WTC11 (cell line): ENCODE results near the gene CCDC80. TPM values are rescaled to one million over a fixed set of nuclear protein-coding genes. Genes with fewer than 3 reads are reported as not detected.

ENCODE experiments used
- ATAC-seq: fragments of 200-7000 bp; cut with Tn5 transposase; 2 replicates; pipeline ENCODE4 v1.10.0; 2021; ENCODE audit warnings: mild to moderate bottlenecking, moderate library complexity
- CTCF ChIA-PET: fragments of 300-600 bp; sonication (Branson Sonifier 250); formaldehyde crosslinking; loops from one replicate; lab custom pipeline; 2021; ENCODE audit warnings: antibody characterized with exemption; lab: Charles Lee
- POLR2A ChIA-PET: fragments of 350-600 bp; sonication (Branson Sonifier 250); formaldehyde crosslinking; loops from one replicate; lab custom pipeline; 2021; ENCODE audit warnings: antibody characterized with exemption; lab: Charles Lee
- DNase-seq: peaks from one replicate; pipeline ENCODE4 v3.0.0; 2021; ENCODE audit warnings: low spot score
- H3K27ac Mint-ChIP-seq: 2 replicates; pipeline ENCODE4 v1.8.0; 2021; ENCODE audit warnings: mixed read lengths
- H3K27me3 Mint-ChIP-seq: 2 replicates; pipeline ENCODE4 v1.8.0; 2021; ENCODE audit warnings: low read depth, mild to moderate bottlenecking, moderate library complexity, mixed read lengths
- H3K36me3 Mint-ChIP-seq: 2 replicates; pipeline ENCODE4 v1.8.0; 2021; ENCODE audit warnings: mixed read lengths
- H3K4me1 Mint-ChIP-seq: 2 replicates; pipeline ENCODE4 v1.8.0; 2022; ENCODE audit warnings: mixed read lengths
- H3K4me3 Mint-ChIP-seq: 2 replicates; pipeline ENCODE4 v1.8.0; 2021; ENCODE audit warnings: mild to moderate bottlenecking, moderate library complexity, mixed read lengths
- H3K9me3 Mint-ChIP-seq: 2 replicates; pipeline ENCODE4 v1.8.0; 2021; ENCODE audit warnings: mixed read lengths
- CBFB ChIP-seq: sonication (generic); formaldehyde crosslinking; IDR thresholded peaks from 2 replicates; pipeline ENCODE4 v1.8.1; 2022; ENCODE audit warnings: mild to moderate bottlenecking, low read depth, missing genetic modification reagents
- CREB1 ChIP-seq: sonication (generic); formaldehyde crosslinking; IDR thresholded peaks from 2 replicates; pipeline ENCODE4 v1.8.0; 2023; ENCODE audit warnings: mild to moderate bottlenecking, missing genetic modification reagents
- CREM ChIP-seq: sonication (generic); formaldehyde crosslinking; IDR thresholded peaks from 2 replicates; pipeline ENCODE4 v1.8.1; 2022; ENCODE audit warnings: mild to moderate bottlenecking, missing genetic modification reagents, moderate library complexity
- E2F1 ChIP-seq: sonication (generic); formaldehyde crosslinking; IDR thresholded peaks from 2 replicates; pipeline ENCODE4 v1.8.0; 2022; ENCODE audit warnings: mild to moderate bottlenecking, missing genetic modification reagents
- GABPB1 ChIP-seq: sonication (generic); formaldehyde crosslinking; IDR thresholded peaks from 2 replicates; pipeline ENCODE4 v1.8.1; 2023; ENCODE audit warnings: mild to moderate bottlenecking, missing genetic modification reagents
- HMGA2 ChIP-seq: fragments of 250-450 bp; sonication (Bioruptor Pico); IDR thresholded peaks from 2 replicates; pipeline ENCODE4 v1.4.0; 2021; ENCODE audit warnings: mild to moderate bottlenecking, moderate library complexity
- HMGXB4 ChIP-seq: sonication (generic); formaldehyde crosslinking; IDR thresholded peaks from 2 replicates; pipeline ENCODE4 v1.8.1; 2023; ENCODE audit warnings: mild to moderate bottlenecking, moderate library complexity, missing genetic modification reagents
- IRF2 ChIP-seq: sonication (generic); formaldehyde crosslinking; IDR thresholded peaks from 2 replicates; pipeline ENCODE4 v1.8.0; 2022; ENCODE audit warnings: low read depth, missing genetic modification reagents, borderline replicate concordance
- MYBL2 ChIP-seq: sonication (generic); formaldehyde crosslinking; IDR thresholded peaks from 2 replicates; pipeline ENCODE4 v1.8.1; 2023; ENCODE audit warnings: mild to moderate bottlenecking, moderate library complexity, missing genetic modification reagents
- NFATC4 ChIP-seq: fragments of 250-450 bp; sonication (Bioruptor Pico); IDR thresholded peaks from 2 replicates; pipeline ENCODE4 v1.9.0; 2021; ENCODE audit warnings: mild to moderate bottlenecking
- NR1H2 ChIP-seq: sonication (generic); formaldehyde crosslinking; IDR thresholded peaks from 2 replicates; pipeline ENCODE4 v1.9.0; 2021; ENCODE audit warnings: mild to moderate bottlenecking, moderate library complexity, missing genetic modification reagents
- NR3C1 ChIP-seq: sonication (generic); formaldehyde crosslinking; conservative IDR thresholded peaks from 2 replicates; pipeline ENCODE4 v1.8.1; 2023; ENCODE audit warnings: low read depth, mild to moderate bottlenecking, missing genetic modification reagents
- PRRX2 ChIP-seq: fragments of 250-450 bp; sonication (Bioruptor Pico); IDR thresholded peaks from 2 replicates; pipeline ENCODE4 v1.8.0; 2021; ENCODE audit warnings: mild to moderate bottlenecking
- TEAD1 ChIP-seq: sonication (generic); formaldehyde crosslinking; IDR thresholded peaks from 2 replicates; pipeline ENCODE4 v1.8.0; 2022; ENCODE audit warnings: mild to moderate bottlenecking, missing genetic modification reagents
- TP53 ChIP-seq: sonication (generic); formaldehyde crosslinking; IDR thresholded peaks from 2 replicates; pipeline ENCODE4 v1.8.1; 2023; ENCODE audit warnings: mild to moderate bottlenecking, missing genetic modification reagents
- ZNF219 ChIP-seq: sonication (generic); formaldehyde crosslinking; IDR thresholded peaks from 2 replicates; pipeline ENCODE4 v1.8.0; 2023; ENCODE audit warnings: missing genetic modification reagents, mild to moderate bottlenecking, borderline replicate concordance
- ZNF416 ChIP-seq: fragments of 250-450 bp; sonication (Bioruptor Pico); IDR thresholded peaks from 2 replicates; pipeline ENCODE4 v1.9.0; 2021; ENCODE audit warnings: mild to moderate bottlenecking, inconsistent platforms
- total RNA-seq: library from RNA; stranded (reverse); gene quantifications from 3 replicates; pipeline ENCODE4 v1.2.3, GENCODE V29; 2021
- TF ChIP-seq, protein P1 (sequence below): sonication (generic); formaldehyde crosslinking; IDR thresholded peaks from 2 replicates; pipeline ENCODE4 v1.8.1; 2022; ENCODE audit warnings: low read depth, missing genetic modification reagents, borderline replicate concordance
- TF ChIP-seq, protein P2 (sequence below): fragments of 250-450 bp; sonication (Bioruptor Pico); IDR thresholded peaks from 2 replicates; pipeline ENCODE4 v1.9.0; 2021; ENCODE audit warnings: mild to moderate bottlenecking, borderline replicate concordance
- TF ChIP-seq, protein P3 (sequence below): sonication (generic); formaldehyde crosslinking; IDR thresholded peaks from 2 replicates; pipeline ENCODE4 v1.8.1; 2022; ENCODE audit warnings: mild to moderate bottlenecking, missing genetic modification reagents, moderate library complexity, borderline replicate concordance
- TF ChIP-seq, protein P4 (sequence below): sonication (generic); formaldehyde crosslinking; IDR thresholded peaks from 2 replicates; pipeline ENCODE4 v1.8.1; 2022; ENCODE audit warnings: missing genetic modification reagents, borderline replicate concordance

The CCDC80 gene
- total RNA-seq, 1 experiment from 2014 or later, result 10.9 TPM

DNA sequence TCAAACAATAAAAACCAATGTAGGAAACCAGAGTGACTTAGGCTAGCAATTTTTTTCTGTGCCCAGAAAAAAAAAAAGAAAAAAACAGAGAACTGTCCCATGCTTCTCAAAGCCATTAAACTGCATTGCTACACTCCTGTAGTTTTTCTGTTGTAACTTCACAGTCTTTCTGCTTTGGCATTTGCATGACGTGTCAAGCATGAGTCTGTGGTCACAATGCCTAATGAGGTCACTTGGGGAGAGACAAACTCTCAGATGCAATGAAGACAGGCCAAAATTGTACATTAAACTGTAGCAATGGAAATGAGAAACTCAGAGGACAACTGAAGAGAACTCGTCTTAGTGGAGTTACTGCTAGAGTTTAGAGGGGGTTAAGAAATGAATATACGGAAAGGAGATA, 30.8 kb downstream of the CCDC80 start:
- DNase-seq (no peak), ATAC-seq (no peak)
- Mint-ChIP-seq H3K36me3 (no peaks in the 10 kb centered on the region), H3K4me3 (no peak overlapping the region)
- TF ChIP-seq GABPB1 (CRISPR knock-in tag) (no peak), NR1H2 (no peak), NR3C1 (CRISPR knock-in tag) (no peak), ZNF416 (CRISPR knock-in tag) (no peak)
- TF ChIP-seq, protein P1, sequence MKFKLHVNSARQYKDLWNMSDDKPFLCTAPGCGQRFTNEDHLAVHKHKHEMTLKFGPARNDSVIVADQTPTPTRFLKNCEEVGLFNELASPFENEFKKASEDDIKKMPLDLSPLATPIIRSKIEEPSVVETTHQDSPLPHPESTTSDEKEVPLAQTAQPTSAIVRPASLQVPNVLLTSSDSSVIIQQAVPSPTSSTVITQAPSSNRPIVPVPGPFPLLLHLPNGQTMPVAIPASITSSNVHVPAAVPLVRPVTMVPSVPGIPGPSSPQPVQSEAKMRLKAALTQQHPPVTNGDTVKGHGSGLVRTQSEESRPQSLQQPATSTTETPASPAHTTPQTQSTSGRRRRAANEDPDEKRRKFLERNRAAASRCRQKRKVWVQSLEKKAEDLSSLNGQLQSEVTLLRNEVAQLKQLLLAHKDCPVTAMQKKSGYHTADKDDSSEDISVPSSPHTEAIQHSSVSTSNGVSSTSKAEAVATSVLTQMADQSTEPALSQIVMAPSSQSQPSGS, result no peak
- TF ChIP-seq, all 79 proteins: peak for 0
- H3K9me3 Mint-ChIP-seq, result 0 out of 2 replicates have a peak, but pooled peaks cover 3% of the 10 kb centered on the region
- no peak overlapping the region for H3K27ac Mint-ChIP-seq
- H3K4me1 Mint-ChIP-seq, result peaks cover 12% of the 10 kb centered on the region
- CTCF ChIA-PET, result no interaction called here
- POLR2A ChIA-PET, result no interaction called here
- H3K27me3 Mint-ChIP-seq, result no peaks in the 10 kb centered on the region

GRCh38 chr3:112607863-112608262, 33.1 kb downstream of the CCDC80 start:
- DNase-seq, result no peak
- no peak for TF ChIP-seq HMGXB4 (CRISPR knock-in tag)
- TF ChIP-seq, protein P2, sequence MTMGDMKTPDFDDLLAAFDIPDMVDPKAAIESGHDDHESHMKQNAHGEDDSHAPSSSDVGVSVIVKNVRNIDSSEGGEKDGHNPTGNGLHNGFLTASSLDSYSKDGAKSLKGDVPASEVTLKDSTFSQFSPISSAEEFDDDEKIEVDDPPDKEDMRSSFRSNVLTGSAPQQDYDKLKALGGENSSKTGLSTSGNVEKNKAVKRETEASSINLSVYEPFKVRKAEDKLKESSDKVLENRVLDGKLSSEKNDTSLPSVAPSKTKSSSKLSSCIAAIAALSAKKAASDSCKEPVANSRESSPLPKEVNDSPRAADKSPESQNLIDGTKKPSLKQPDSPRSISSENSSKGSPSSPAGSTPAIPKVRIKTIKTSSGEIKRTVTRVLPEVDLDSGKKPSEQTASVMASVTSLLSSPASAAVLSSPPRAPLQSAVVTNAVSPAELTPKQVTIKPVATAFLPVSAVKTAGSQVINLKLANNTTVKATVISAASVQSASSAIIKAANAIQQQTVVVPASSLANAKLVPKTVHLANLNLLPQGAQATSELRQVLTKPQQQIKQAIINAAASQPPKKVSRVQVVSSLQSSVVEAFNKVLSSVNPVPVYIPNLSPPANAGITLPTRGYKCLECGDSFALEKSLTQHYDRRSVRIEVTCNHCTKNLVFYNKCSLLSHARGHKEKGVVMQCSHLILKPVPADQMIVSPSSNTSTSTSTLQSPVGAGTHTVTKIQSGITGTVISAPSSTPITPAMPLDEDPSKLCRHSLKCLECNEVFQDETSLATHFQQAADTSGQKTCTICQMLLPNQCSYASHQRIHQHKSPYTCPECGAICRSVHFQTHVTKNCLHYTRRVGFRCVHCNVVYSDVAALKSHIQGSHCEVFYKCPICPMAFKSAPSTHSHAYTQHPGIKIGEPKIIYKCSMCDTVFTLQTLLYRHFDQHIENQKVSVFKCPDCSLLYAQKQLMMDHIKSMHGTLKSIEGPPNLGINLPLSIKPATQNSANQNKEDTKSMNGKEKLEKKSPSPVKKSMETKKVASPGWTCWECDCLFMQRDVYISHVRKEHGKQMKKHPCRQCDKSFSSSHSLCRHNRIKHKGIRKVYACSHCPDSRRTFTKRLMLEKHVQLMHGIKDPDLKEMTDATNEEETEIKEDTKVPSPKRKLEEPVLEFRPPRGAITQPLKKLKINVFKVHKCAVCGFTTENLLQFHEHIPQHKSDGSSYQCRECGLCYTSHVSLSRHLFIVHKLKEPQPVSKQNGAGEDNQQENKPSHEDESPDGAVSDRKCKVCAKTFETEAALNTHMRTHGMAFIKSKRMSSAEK (CRISPR knock-in tag), result no peak
- no peak for TF ChIP-seq IRF2
- TF ChIP-seq HMGA2 (CRISPR knock-in tag), result no peak
- TF ChIP-seq, protein P3, sequence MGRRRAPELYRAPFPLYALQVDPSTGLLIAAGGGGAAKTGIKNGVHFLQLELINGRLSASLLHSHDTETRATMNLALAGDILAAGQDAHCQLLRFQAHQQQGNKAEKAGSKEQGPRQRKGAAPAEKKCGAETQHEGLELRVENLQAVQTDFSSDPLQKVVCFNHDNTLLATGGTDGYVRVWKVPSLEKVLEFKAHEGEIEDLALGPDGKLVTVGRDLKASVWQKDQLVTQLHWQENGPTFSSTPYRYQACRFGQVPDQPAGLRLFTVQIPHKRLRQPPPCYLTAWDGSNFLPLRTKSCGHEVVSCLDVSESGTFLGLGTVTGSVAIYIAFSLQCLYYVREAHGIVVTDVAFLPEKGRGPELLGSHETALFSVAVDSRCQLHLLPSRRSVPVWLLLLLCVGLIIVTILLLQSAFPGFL, result no peak
- TF ChIP-seq E2F1 (CRISPR knock-in tag), result no peak
- TF ChIP-seq CBFB (CRISPR knock-in tag), result no peak
- no peak for TF ChIP-seq TP53
- no peak for TF ChIP-seq PRRX2 (CRISPR knock-in tag)
- no peak for TF ChIP-seq CREB1 (CRISPR knock-in tag)
- no peak for TF ChIP-seq CREM (CRISPR knock-in tag)
- TF ChIP-seq MYBL2 (CRISPR knock-in tag), result no peak
- TF ChIP-seq, protein P4, sequence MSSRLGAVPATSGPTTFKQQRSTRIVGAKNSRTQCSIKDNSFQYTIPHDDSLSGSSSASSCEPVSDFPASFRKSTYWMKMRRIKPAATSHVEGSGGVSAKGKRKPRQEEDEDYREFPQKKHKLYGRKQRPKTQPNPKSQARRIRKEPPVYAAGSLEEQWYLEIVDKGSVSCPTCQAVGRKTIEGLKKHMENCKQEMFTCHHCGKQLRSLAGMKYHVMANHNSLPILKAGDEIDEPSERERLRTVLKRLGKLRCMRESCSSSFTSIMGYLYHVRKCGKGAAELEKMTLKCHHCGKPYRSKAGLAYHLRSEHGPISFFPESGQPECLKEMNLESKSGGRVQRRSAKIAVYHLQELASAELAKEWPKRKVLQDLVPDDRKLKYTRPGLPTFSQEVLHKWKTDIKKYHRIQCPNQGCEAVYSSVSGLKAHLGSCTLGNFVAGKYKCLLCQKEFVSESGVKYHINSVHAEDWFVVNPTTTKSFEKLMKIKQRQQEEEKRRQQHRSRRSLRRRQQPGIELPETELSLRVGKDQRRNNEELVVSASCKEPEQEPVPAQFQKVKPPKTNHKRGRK (CRISPR knock-in tag), result no peak
- no peak for TF ChIP-seq TEAD1 (CRISPR knock-in tag)
- TF ChIP-seq ZNF219 (CRISPR knock-in tag), result no peak
- no peak for TF ChIP-seq NFATC4 (CRISPR knock-in tag)
- Mint-ChIP-seq H3K4me3 (no peak overlapping the region), H3K27me3 (no peaks in the 10 kb centered on the region), H3K36me3 (no peaks in the 10 kb centered on the region), H3K4me1 (peaks cover 7% of the 10 kb centered on the region; the same call in 1 of the 2 replicates), H3K9me3 (no peaks in the 10 kb centered on the region), H3K27ac (no peak overlapping the region)
- CTCF ChIA-PET, result interaction anchor here (1.0 kb wide), 1 partner anchor 206 kb away, joined by 3 read pairs; no protein-coding TSS in a partner anchor
- POLR2A ChIA-PET, result interaction anchor here (0.6 kb wide), 1 partner anchor 899 kb away, joined by 5 read pairs; no protein-coding TSS in a partner anchor
- ATAC-seq, result no peak
